Measurements from ENCODE around the gene COL21A1. TPM values are rescaled to one million over a fixed set of nuclear protein-coding genes. Genes with fewer than 3 reads are reported as not detected.
"Not testable (repeated sequence)": the region's sequence is repeated elsewhere in the genome, so short reads cannot be mapped to it uniquely, and the experiment has no call there.

The COL21A1 gene
- total RNA-seq, 2 donors from 2014 or later: 9.7 to 13.2 TPM

DNA sequence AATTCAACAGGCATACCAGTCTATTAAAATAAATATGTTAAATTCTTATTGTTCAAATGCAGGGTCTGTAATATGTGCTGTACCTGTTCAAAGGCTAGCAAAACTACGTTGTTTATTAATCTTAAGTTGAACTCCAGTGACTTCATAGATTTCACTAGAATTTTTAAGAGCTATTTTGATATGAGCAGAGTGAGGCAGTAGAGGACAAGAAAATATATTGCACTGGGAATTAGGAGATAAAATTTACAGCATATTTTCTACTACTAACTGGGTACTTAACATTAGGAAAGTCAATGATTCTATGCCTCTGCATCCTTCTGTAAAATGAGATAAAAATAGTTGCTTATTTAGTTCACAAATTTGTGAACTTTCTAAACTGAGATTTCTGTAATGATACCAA is 209.8 kb downstream of the COL21A1 start:
- intact Hi-C loops (cut with DNase I): no loop called here
- no peak for DNase-seq (ENCODE audit: low spot score)

- intact Hi-C loops (cut with DNase I): no loop called here
- DNase-seq (ENCODE audit: low spot score): no peak
Observed at GRCh38 chr6:56036916-56037600, 210.3 kb downstream of the COL21A1 start.

- no peak for DNase-seq (ENCODE audit: low spot score)
- intact Hi-C loops (cut with DNase I): no loop called here
Observed at GRCh38 chr6:56033401-56033800, 214.0 kb downstream of the COL21A1 start.

DNA sequence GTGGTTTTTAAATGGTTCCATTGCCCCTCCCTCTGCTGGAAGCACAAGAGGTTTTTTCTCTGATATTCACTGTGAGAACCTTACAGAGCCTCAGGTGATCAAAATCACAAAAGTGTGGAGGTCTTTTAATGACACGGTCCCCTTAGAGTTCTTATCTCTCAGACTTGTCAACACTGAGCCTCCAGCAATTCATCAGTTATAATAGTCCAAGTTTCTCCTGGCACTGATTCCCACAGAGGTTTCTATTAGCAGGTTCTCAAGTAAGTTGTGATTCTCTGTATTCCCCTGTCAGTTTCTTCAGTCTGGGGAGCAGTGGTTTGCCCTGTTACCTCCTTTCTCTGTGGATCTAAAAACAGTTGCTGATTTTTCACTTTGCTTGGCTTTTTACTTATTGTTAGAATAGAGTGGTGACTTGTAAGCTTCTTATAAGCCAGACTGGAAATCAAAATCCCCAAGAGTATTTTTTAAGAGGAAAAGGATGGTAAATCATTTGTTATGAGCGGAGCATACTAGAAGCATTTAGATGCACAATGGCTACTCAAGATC is 214.6 kb downstream of the COL21A1 start:
- no peak for DNase-seq (ENCODE audit: low spot score)
- intact Hi-C loops (cut with DNase I): no loop called here

DNA sequence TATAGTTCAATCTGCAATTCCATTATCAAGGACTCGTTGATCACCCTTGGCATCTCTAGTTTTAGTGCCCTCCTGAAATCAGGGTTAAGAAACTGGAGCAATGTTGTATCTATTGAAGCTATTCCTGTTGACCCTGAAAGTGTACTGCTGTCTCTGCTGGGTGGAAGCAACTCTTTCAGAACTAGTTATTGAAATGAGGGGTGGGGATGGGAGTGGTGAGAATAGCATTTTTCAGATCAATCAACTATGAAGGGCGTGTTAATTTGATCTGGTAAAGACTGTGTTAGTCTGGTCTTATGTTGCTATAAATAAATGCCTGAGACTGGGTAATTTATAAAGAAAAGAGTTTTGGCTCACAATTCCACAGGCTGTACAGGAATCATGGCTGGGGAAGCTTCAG is 219.5 kb downstream of the COL21A1 start:
- intact Hi-C loops (cut with DNase I): no loop called here
- DNase-seq (ENCODE audit: low spot score): no peak

DNA sequence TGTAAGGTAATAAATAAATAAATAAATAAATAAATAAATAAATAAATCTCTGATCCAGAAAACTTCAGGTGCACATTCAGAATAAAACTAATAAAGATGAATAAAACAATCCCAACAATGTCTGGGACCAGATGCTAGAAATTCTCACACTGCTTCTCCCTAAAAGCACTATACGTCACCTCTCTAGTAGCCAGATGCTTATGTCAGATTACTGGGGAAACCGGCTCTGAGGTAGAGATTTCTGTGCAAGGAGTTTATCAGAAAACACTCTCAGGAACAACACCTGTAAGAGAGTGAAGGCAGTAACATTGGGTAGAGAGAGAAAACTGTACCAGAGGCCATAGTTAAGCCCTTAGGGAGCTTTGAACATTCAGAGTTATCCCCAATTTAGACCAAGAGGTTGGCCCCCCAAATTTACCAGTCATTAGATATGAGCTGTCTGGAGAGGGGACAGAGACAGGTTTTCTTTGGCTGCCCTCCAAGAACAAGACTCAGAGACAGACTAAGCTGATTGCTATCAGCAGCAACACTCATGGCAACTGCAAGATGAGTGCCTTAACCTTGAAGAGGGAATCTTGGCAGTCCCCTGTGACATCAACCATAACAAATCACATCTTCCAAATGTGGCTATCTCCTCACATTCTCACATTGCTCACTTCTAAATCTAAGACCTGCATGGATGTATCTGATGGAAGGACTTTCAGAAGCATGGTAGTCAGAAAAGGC is 220.8 kb downstream of the COL21A1 start:
- DNase-seq (ENCODE audit: low spot score): no peak
- intact Hi-C loops (cut with DNase I): no loop called here

DNA sequence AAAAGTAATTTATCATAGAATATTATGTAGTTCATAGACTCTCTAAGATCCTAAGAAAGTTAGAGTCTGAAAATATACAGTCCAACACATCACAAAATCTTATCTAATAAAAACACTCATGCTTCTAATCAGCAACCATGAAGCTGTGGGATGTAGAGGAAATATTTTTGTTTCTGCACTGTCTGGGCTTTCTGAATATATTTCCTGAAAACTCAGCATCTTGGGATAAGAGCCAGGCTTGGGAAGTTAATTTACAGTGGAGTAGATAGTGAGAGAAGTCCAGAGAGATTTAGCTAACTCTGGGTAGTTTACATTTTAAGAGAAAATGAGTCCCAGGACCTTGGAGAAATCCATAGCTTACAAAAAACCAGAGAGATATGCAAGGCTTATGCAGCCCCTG is 221.6 kb downstream of the COL21A1 start:
- DNase-seq (ENCODE audit: low spot score): no peak
- intact Hi-C loops (cut with DNase I): no loop called here

DNA sequence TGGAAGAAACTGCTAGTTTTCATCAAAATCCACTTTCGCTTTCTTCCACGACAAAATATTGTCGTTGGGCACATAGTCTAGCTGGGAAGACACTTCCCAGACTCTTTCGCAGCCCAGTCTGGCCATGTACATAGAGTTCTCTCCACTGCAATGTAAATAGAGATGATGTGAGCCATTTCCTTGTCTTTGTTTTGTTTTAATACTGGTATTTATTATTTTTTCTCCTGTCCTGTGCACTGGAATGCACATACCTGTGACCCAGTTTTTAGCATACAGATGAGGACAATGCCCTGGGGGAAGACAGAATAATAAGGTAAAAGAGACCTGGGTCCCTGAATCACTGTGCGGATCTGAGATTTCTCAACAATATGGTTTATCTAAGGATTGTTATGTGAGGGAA is 222.4 kb downstream of the COL21A1 start:
- DNase-seq (ENCODE audit: low spot score): no peak
- intact Hi-C loops (cut with DNase I): no loop called here

GRCh38 chr6:56023829-56024228 is 223.6 kb downstream of the COL21A1 start:
- intact Hi-C loops (cut with DNase I): no loop called here
- DNase-seq (ENCODE audit: low spot score): no peak

GRCh38 chr6:56022678-56023077 is 224.7 kb downstream of the COL21A1 start:
- intact Hi-C loops (cut with DNase I): no loop called here
- no peak for DNase-seq (ENCODE audit: low spot score)

- intact Hi-C loops (cut with DNase I): no loop called here
- DNase-seq (ENCODE audit: low spot score): no peak
Observed at GRCh38 chr6:56021943-56022342, 225.4 kb downstream of the COL21A1 start.

DNA sequence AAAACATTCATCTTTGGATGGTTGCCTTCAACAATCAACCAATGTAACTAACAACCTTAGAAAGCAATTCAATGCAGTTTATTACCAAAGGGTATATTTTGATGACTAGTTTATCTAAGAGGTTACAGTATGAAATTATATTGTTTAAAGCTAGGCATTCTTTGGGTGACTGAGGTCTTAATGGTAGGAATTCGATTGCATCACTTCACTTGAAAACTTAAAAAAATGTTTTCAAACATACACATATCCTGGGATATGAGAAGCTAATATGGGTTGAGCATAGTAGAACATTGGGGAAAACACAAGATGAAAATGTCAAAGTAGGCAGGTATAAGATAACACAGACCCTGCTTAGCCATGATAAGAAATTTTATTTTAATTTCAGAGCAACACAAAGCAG is 227.4 kb downstream of the COL21A1 start:
- intact Hi-C loops (cut with DNase I): loop anchor here in 1 of 2 donors (10.0 kb wide), 1 partner anchor 1975 kb away; no protein-coding TSS in a partner anchor
- no peak for DNase-seq (ENCODE audit: low spot score)

DNA sequence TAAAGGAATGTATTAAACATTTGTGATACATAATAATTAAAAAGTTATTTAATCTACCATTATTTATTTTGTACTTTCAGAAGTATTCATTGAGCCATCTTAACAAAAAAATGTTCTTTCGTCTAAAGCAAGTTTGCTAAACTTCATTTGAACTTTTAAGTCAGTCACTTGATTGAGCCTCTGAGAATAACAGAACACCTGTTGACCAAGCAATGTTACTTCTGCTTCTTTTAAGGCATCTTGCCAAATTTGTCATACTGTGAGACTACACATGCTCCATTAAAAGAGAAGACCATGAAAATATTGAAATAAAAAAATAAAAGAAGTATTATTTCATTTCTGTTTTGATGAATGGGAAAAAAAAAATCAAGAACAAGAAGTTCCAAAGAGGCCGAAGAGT is 230.2 kb downstream of the COL21A1 start:
- intact Hi-C loops (cut with DNase I): loop anchor here in 1 of 2 donors (10.0 kb wide), 1 partner anchor 1972 kb away; no protein-coding TSS in a partner anchor
- DNase-seq (ENCODE audit: low spot score): no peak

DNA sequence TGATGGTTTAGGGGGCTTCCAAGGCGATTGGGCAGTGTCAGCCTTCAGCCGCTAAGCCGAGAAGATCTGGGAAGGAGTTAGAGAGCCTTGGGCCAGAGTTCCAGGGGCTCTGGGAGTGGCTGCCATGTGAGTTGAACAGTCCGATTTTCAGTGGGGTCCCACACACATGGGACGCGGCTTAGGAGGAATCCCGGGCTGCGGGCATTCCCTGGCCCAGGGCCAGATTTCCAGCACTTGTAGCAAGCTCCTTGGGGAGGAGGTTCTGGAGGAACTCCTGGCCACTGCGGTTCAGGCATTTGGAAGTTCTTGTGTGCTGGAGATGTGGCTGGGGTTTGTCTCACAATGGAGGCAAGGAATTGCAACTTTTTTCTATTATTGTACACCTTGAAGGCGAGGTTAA is 233.3 kb downstream of the COL21A1 start:
- intact Hi-C loops (cut with DNase I): loop anchor here in 1 of 2 donors (10.0 kb wide), 1 partner anchor 1969 kb away; no protein-coding TSS in a partner anchor
- not testable (repeated sequence) for DNase-seq (ENCODE audit: low spot score)

DNA sequence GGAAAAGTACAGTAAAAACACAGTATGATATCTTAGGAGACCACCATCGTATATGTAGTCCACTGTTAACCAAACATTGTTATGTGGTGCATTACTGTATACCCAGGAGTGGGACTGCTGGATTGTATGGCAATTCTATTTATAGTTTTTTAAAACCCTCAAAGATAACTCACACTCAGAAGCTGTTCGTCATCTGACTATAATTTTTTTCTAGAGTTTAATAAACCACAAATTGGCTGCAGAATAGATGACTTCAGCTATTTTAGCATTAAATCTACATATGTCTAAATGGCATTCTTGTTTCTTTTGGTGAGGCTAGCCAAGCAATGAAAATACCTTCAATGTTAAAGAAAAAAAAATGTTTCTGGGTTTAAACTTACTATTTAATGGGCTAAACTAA is 237.7 kb downstream of the COL21A1 start:
- intact Hi-C loops (cut with DNase I): loop anchor here in 1 of 2 donors (10.0 kb wide), 1 partner anchor 1965 kb away; no protein-coding TSS in a partner anchor
- DNase-seq (ENCODE audit: low spot score): no peak

Measured in posterior vena cava (tissue), 2 donors.